HG02571 (cell line): ENCODE results near the gene CHID1.

ENCODE experiments used
- ATAC-seq: cut with Tn5 transposase; IDR thresholded peaks from one replicate; pipeline ENCODE4 v1.9.1; 2021; ENCODE audit warnings: mild to moderate bottlenecking, moderate library complexity; ENCODE audit not compliant: unreplicated experiment

CHID1 gene

GRCh38 chr11:837990-838307, 72.7 kb downstream of the CHID1 start:
- no peak for ATAC-seq

DNA sequence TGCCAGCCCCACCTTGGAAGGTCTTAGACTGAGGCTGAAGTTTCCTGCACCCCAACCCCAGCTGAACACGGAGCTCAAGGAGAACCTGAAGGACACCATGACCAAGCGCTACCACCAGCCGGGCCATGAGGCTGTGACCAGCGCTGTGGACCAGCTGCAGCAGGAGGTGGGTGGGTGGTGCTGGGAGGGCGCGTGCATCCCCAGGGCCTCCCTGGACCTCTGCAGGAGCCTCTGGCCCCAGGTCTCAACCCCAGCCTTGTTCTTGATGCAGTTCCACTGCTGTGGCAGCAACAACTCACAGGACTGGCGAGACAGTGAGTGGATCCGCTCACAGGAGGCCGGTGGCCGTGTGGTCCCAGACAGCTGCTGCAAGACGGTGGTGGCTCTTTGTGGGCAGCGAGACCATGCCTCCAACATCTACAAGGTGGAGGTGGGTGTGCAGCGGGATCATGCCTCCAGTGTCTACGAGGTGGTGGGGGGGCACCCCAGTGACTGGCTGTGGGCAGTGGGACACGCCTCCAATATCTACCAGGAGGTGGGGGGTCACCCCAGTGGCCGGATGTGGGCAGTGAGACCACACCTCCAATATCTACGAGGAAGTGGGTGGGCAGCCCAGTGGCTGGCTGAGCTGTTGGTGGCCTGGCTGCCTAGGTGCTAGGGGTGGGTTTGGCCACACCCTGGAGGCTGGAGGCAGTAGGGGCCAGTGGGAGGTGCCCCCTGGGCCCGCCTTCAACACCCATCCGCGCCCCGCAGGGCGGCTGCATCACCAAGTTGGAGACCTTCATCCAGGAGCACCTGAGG, 73.2 kb downstream of the CHID1 start:
- no peak for ATAC-seq

- ATAC-seq: no peak
Observed at GRCh38 chr11:836700-837099, 73.9 kb downstream of the CHID1 start.

- no peak for ATAC-seq
Observed at GRCh38 chr11:836274-836673, 74.3 kb downstream of the CHID1 start.

DNA sequence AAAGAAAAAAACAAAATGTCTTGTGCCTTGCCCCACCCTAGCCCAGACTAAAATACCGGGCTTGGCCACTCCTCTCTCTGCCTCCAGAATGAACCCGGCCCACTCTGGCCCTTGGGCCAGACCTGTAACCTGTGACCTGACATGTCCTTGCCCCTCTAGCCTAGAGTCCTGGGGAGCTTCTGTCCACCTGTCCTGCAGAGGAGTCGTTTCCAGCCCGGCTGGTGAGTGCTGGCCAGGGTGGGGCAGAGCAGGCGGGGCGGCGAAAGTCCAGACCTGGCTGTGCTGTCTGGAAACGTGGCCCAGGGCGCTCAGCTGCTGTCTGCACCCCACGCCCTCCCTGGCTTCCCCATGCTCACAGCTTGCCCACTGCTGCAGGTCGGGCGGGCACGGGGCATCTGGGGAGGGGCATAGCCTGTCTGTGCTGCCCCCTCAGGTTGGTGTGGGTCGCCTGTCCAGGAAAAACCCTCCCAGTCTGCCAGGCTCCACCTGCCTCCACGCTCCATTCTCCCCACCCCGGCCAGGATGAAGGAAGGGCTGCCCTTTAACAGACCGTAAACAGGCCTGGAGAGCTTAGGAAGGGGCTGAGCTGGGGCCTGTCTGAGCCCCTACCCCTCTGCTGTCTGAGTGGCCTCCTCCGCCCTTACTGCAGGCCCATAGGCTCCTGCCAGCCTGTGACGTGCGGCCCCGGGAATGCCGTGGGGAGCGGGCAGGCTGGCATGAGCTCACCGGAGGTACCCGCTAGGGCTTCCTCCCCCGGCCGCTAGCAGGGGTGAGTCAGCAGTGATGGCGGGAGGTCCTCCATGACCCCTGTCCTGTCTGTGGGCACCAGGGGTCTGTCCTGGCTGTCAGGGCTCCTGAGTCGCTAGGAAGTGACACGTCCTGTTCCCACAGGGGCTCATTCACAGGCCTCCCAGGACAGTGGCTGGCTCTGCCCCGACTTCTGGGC, 76.0 kb downstream of the CHID1 start:
- no peak for ATAC-seq

DNA sequence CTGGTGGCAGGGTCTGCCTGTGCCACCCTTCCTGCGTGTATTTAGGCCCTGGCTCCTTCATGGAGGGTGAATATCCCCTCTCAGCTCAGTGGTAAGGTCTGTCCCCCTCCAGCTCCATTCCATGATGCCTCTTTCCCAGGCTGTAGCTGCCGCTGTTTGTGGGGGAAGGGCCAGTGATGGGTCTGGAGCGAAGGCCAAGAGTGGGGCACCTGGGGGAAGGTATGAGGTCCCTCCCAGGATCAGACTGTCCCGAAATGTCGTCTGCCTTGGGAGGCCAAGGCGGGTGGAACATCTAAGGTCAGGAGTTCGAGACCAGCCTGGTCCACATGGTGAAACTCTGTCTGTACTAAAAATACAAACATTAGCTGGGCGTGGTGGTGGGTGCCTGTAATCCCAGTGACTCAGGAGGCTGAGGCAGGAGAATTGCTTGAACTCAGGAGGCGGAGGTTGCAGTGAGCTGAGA, 76.7 kb downstream of the CHID1 start:
- ATAC-seq: no peak

- peak; percentile 17 for ATAC-seq
Observed at GRCh38 chr11:833114-833791, 77.4 kb downstream of the CHID1 start.

- ATAC-seq: peak; percentile 51
Observed at GRCh38 chr11:832529-833113, 78.0 kb downstream of the CHID1 start, which contains the start of gene CD151. Gene CD151, plus strand, starts transcription at chr11:832952. Its CDS starts 3,118 bp downstream, at chr11:836070.

DNA sequence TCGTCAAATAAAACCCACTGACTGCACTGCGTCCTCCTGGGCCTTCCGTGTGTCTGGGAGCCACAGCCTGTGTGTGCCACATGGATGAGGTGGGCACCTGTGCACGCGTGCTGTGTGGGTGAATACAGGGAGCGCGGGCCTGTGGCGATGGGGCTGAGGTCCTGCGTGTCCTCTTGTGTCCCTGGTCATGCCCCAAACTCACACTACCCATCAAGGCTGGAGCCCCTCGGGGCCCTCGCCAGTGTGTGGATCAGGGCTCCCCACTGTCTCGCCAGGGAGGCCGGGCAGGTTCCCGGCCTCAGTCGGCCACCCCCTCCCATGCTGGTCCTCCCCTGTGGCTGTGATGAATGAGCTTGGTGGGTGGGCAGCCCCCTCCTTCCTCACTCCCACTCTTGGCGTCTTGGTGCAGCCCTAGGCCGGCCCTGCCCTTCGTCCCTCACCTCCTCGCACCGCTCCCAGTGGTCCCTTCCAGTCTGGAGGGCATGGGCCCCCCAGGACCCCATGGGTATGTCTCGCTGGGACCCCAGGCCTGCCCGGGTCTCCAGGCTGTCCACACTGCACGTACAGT, 78.6 kb downstream of the CHID1 start:
- no peak for ATAC-seq

DNA sequence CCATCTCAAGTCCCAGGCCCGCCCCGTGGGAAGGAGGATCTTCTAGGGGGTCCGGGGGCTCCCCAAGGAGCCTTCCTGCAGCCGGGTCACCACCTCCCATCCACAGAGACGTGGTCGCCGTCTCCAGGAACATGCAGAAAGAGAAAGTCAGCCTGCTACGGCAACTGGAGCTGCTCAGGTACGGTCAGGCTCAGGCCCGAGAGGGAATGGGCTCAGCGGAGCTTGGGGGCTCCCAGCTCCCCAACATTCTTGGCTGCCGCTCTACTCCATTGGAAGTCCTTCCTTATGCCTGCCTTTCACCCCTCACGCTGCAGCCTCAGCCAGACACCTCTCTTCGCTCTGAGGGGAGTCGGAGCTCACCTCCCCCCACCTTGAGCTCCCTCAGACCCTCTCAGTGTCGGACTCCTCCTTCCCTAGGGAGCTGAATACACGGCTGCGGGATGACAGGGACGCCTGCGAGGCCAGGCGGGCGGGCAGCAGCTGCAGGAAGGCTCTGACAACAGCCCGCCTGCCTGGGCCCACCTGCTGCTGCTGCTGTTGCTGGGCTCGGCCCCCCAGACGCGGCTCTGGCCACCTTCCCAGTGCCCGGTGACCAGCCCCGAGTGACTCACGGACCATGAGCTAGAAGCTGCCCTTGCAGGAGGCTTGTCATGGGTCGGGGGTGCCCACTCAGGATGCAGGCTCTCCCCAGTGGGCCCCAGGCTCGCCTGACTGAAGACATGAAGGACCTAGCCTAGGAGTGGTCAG, 79.3 kb downstream of the CHID1 start:
- ATAC-seq: no peak

DNA sequence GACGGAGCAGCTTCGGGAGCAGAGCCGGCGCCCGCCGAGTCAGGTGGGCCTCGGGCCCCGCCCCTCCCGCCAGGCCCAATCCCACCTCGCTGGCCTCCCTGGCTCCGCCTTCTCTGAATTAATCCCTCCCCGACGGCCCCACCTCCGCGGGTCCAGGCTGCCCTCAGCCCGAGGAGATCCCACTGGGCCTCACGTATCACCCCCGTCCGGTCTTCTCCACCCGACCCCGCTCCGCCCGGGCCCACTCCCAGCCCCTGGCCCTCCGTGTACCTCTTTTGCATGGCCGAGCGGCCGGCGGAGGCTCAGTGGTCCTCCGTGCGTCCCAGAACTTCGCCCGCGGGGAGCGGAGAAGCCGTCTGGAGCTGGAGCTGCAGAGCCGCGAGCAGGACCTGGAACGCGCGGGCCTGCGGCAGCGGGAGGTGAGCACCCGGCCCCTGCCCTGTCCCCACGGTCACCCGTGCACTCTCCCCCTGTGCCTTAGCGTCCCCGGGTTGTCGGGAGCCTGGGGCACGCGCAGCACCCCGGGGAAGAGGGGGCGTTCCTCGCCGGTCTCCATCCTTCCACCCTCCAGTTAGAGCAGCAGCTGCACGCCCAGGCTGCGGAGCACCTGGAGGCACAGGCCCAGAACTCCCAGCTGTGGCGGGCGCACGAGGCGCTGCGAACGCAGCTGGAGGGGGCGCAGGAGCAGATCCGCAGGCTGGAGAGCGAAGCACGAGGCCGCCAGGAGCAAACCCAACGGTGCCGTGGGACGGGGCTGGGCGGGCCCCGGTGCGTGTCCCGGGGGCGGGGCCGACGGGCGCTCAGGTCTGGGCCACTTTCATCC, 80.1 kb downstream of the CHID1 start:
- no peak for ATAC-seq

GRCh38 chr11:829847-830294, 80.7 kb downstream of the CHID1 start:
- ATAC-seq: no peak

GRCh38 chr11:829176-829846, 81.3 kb downstream of the CHID1 start:
- no peak for ATAC-seq

GRCh38 chr11:828506-829175, 82.0 kb downstream of the CHID1 start:
- ATAC-seq: no peak

DNA sequence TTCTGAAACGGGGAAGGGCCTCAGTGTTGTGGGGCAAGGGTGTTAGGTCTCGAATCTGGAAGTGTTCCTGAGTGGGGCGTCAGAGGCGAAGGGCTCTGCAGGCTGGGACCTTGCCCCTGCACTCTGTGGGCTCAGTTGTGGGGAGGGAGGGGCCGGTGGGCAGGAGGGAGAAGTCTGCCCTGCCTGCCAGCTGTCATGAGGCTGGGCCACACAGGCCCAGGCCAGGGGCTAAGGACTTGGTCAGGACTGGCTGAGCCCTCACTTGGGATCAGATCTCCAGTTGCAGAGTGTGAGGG, 82.8 kb downstream of the CHID1 start, which contains the start of gene CRACR2B:
TSS of gene CRACR2B (plus strand) at position 23 of the 296 bp plus-strand sequence. CDS start 689 bp downstream, outside the sequence.
- ATAC-seq: no peak

DNA sequence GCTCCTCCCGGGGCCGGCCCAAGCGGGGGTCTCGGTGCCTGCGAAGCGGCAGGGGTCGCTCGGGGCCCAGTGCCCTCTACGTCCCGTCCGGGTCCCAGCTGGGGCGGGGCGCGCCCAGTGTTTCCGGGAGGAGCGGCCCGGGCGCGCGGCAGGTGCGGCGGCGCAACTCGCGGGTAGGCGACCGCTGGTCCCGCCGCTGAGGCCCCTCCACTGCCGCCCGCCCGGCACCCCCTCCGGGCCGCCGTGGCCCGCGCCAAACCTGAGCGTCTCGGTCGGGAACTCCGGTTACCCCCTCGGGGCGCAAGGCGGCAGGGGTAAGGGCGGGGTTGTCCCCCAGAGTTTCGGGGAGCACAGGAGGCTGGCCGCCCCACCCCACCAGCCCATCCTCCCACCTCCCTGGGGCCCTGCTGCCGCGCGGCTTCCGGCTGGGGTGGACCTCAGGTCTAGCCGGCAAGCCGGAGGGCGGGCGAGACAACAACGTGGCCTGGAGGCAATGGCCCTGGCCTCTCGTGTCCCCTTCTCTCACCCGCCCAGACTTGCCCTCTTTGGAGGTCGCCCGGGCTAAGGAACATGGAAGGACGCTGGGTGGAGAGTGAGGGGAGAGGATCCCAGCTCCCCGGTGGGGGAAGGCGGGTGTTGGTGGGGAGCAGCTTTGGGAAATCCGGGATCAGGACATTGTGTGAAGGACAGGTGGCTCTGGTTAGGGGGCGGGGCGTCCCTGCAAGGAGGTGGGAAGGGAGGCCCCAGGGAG, 83.3 kb downstream of the CHID1 start:
- no peak for ATAC-seq

DNA sequence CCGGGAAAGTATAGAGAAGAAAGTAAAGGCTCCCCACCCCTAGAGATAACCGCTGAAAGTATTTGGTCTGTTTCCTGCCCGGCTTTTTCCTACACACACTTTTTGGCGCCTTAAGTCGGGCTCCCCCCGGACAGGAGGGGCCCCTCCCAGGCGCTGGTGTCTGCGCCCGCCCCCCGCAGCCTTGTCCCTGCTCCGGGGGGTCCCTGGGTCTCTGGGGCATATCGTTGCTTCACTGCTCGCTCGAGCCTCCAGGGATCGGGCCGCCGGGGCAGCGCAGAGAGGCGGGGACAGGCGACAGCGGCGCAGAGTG, 83.8 kb downstream of the CHID1 start:
- ATAC-seq: no peak
